ENCODE results near the gene ACYP1.
"Not testable (repeated sequence)": the region's sequence is repeated elsewhere in the genome, so short reads cannot be mapped to it uniquely, and the experiment has no call there.

Gene ACYP1

DNA sequence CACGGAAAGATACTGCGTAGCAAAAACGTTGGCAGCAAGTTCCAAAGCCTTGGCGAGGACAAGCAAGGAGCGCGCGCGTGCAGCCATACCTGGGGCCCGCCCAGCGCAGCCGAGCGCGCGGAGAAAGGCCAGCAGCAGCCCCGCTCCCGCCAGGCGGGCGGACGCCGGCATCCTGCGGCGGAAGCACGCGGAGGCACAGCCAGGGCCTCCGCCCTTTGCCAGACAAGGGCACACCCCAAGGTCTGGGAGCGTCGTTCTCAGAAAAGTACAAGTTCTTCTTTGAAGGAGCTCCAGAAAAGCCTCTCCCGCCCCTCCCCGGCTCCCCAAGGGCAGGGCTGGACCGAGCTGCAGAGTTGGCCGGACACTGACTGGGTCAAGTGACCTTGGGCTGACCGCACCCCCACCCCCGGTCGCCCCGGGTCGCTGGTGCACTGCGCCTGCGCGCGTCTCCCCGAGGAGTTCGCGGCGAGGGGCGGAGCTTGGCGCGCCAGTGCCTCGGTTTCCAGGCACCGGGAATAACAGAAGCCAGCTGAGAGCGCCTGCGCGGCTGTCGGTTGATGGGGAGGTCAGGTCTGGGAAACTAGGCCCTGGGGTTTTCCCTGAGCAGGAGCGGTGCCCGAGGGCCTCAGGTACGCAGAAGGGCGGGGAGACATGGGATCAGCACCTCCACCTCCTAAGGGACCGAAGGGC, 5.4 kb upstream of the ACYP1 start, which contains the start of gene ZC2HC1C:
ZC2HC1C (plus strand) TSS at position 521 of the 690 bp plus-strand sequence. CDS start 933 bp downstream, outside the sequence.
- peak; percentile 34 for DNase-seq (ENCODE audit: low read depth)
- TF ChIP-seq, protein P1, sequence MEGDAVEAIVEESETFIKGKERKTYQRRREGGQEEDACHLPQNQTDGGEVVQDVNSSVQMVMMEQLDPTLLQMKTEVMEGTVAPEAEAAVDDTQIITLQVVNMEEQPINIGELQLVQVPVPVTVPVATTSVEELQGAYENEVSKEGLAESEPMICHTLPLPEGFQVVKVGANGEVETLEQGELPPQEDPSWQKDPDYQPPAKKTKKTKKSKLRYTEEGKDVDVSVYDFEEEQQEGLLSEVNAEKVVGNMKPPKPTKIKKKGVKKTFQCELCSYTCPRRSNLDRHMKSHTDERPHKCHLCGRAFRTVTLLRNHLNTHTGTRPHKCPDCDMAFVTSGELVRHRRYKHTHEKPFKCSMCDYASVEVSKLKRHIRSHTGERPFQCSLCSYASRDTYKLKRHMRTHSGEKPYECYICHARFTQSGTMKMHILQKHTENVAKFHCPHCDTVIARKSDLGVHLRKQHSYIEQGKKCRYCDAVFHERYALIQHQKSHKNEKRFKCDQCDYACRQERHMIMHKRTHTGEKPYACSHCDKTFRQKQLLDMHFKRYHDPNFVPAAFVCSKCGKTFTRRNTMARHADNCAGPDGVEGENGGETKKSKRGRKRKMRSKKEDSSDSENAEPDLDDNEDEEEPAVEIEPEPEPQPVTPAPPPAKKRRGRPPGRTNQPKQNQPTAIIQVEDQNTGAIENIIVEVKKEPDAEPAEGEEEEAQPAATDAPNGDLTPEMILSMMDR (IDR thresholded peaks at IDR 0.05; ENCODE audit: low read depth, low read length, missing control alignments), result no peak
- H3K4me3 ChIP-seq (ENCODE audit: low read depth, low read length), result peak within 1 kb of the TSS; percentile 70

DNA sequence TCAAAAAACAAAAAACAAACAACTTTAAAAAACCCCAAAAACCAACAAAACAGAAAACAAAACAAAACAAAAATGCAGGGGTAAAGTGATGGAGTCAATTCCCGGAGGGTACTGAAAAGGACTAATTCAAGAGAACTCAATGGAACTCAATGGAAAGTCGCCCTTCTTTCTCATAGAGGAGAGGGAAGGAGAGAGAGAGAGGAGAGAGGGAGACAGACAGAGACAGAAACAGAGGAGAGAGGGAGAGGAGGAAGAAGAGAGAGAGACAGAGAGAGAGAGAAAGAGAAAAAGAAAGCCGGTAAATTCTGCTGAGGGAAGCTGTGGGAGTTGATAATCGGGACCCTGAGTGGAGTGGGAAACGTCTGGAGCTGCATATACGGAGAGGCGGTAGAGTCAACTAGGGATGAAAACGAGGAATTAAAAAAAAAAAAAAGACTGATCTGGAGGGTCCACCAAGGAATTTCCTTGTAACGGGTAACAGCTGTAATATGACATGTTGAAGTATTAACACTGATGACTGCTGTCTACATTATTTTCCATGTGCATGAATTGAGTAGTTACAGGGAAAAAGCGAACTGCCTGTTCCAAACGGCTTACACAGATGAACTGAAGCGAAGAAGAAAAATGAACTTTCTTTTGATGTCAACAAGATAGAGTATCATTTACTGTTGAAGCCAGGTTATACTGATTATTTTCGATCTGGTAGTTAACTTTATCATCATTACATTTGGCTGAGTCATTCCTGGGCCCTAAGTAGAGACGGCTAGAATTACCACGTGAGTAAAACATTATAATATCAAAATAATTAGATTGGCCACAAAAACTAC, 4.7 kb upstream of the ACYP1 start:
- TF ChIP-seq, protein P1 (IDR thresholded peaks at IDR 0.05; ENCODE audit: low read depth, low read length, missing control alignments), result no peak
- DNase-seq (ENCODE audit: low read depth), result no peak
- H3K4me3 ChIP-seq (ENCODE audit: low read depth, low read length), result peak overlapping the region; percentile 70

DNA sequence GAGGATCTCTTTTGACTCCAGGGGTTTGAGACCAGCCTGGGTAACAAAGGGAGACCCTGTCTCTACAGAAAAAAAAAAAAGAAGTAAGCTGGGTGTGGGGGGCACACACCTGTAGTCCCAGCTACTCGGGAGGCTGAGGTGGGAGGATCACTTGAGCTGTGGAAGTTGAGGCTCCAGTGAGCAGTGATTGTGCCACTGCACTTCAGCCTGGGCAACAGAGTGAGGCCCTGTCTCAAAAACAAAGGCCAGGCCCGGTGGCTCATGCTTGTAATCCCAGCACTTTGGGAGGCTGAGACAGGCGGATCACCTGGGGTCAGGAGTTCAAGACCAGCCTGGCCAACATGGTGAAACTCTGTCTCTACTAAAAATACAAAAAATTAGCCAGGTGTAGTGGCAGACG, 3.9 kb upstream of the ACYP1 start:
- DNase-seq (ENCODE audit: low read depth), result not testable (repeated sequence)
- peak overlapping the region; percentile 70; the same call in 1 of the 2 replicates for H3K4me3 ChIP-seq (ENCODE audit: low read depth, low read length)

DNA sequence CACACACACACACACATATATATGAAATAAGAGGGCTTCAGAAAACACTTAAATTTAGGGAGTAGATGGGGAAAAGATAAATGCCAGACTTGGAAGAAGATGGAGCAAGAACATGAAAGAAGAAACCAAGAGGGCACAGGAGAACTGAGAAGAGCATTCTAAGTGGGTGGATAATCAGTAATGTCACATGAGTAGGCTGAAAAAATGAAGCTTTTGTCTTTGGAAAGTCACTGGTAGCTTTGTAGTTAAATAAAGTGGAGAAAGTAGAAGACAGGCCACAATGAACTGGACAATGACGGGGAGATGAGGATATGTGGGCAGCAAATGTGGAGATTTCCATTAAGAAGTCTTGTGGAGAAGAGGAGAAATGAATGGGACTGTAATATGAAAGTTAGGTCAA, 3.4 kb upstream of the ACYP1 start:
- TF ChIP-seq, protein P1 (IDR thresholded peaks at IDR 0.05; ENCODE audit: low read depth, low read length, missing control alignments), result no peak
- H3K4me3 ChIP-seq (ENCODE audit: low read depth, low read length), result no peak overlapping the region
- no peak for DNase-seq (ENCODE audit: low read depth)

DNA sequence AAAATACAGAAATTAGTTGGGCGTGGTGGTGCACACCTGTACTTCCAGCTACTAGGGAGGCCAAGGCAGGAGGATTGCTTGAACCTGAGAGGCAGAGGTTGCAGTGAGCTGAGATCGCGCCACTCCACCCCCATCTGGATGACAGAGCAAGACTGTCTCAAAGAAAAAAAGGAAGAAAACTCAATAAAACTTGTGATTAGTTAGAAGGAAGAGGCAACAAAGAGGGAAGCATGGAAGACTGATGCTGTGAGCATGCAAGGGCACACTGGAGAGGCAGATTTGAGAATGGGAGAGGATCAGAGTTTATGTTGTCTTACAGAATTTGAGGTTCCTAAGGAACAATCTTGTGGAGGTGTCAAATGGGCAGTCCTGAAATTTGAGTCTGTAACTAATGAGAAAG, 2.9 kb upstream of the ACYP1 start:
- no peak for DNase-seq (ENCODE audit: low read depth)
- no peak overlapping the region for H3K4me3 ChIP-seq (ENCODE audit: low read depth, low read length)
- TF ChIP-seq, protein P1 (IDR thresholded peaks at IDR 0.05; ENCODE audit: low read depth, low read length, missing control alignments), result no peak

DNA sequence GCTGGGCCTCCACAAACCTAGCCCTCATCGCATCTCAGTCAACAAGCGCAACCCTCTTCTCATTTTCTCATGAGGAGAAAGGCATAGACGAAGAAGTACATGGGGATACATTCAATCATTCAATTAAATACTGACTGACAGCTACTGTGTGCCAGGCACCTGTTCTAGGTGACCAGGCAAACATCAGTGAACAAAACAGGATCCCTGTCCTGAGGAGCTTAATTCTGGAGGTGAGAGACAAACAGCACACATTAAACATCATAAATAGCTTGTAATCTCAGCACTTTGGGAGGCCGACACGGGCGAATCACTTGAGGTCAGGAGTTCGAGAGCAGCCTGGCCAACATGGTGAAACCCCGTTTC, 362 bp upstream of the ACYP1 start:
- DNase-seq (ENCODE audit: low read depth), result no peak
- TF ChIP-seq, protein P1 (IDR thresholded peaks at IDR 0.05; ENCODE audit: low read depth, low read length, missing control alignments), result no peak
- peak overlapping the region; percentile 90 for H3K4me3 ChIP-seq (ENCODE audit: low read depth, low read length)

DNA sequence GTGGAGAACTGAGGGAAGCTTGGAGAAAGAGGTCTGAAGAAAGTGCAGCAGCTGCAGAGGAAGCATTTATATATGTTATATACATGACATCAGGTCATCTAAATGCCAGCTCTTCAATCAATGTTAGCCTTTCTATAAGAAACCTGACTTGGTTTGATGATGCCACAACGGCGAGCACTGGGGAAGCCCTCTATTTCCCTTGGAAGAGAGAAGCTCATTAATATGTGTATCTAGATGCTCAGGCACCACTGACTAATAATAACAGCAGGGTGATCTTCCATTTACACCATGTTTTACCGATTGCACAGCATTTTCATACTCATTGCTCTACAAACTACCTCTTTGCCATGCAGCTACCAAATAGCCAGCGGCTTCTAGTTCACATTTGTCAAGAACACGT, 811 bp downstream of the ACYP1 start:
- peak overlapping the region; percentile 90 for H3K4me3 ChIP-seq (ENCODE audit: low read depth, low read length)
- TF ChIP-seq, protein P1 (IDR thresholded peaks at IDR 0.05; ENCODE audit: low read depth, low read length, missing control alignments), result no peak
- DNase-seq (ENCODE audit: low read depth), result no peak

Measured in GM12864 (cell line).